GM19395 (cell line): ENCODE results near the gene VNN1.
"Not testable (repeated sequence)": the region's sequence is repeated elsewhere in the genome, so short reads cannot be mapped to it uniquely, and the experiment has no call there.

Experiments used
- ATAC-seq: cut with Tn5 transposase; IDR thresholded peaks from one replicate; pipeline ENCODE4 v1.9.1; 2021; ENCODE audit warnings: mild to moderate bottlenecking, moderate library complexity; ENCODE audit not compliant: unreplicated experiment

The VNN1 gene

GRCh38 chr6:132725947-132726607, 12.2 kb upstream of the VNN1 start:
- ATAC-seq: peak; percentile 88

DNA sequence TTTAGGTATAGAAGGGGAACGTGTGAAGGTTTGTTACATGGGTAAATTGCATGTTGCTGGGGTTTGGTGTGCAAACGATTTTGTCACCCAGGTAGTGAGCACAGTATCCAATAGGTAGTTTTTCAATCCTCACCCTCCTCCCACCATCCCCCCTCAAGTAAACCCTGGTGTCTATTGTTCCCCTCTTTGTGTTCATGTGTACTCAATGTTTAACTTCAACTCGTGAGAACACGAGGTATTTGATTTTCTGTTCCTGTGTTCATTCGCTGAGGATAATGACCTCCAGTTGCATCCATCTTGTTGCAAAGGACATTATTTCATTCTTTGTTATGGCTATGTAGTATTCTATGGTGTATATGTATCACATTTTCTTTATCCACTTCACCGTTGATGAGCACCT, 11.6 kb upstream of the VNN1 start:
- ATAC-seq: no peak

GRCh38 chr6:132719736-132720448, 6.0 kb upstream of the VNN1 start:
- no peak for ATAC-seq

DNA sequence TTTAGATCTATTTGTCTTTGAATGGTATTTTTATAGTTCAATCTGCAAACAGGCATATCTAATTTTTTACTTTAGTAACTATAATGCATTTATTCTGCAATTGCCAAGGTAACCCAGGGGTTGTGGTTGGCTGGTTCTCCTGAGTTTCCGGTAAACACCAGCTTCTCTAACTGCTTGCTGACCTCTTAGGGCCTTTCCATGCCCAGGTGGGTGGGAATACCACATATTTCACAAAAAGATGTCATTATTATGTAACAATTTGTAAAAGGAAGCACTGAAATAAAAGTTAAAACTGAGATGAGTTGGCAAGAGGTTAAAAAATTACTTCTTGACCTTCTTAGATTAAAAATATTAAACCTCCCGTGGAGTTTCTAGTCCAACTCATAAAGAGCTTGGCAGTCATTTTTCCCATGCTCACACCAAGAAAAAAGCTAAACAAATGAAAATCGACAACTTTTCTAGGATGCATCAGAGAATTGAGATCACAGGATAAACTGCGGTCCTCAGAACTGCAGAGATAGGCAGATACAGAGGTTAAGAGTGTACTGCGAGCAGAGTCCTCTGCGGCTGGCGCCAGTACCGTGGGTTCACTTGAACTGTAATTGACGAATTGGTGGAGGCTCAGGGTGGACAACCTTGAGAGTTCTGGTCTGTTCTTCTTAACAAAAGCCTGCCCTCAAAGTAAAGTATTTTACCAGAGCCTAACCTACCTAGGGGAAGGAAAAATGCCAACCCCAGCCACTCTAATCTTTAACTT, 2.2 kb upstream of the VNN1 start:
- no peak for ATAC-seq

GRCh38 chr6:132715204-132715603, 1.3 kb upstream of the VNN1 start:
- ATAC-seq: no peak

GRCh38 chr6:132714160-132714559, 305 bp upstream of the VNN1 start:
- no peak for ATAC-seq

DNA sequence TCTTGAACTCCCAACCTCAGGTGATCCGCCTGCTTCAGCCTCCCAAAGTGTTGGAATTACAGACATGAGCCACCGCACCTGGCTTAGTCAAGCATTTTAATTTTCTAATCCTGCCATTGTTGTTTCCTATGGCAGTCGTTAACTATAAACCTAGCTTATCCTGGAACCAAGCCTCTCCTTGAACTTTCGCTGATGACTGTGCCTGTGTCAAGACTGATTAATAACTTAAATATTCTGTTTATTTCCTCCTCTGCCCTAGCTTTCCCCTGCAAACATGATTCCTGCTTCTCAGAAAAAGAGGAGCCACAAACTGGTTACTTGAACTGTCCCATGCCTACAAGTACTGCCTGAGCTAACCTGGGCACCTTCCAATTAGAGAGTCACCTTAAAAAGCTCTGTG, 1.5 kb downstream of the VNN1 start:
- ATAC-seq: no peak

DNA sequence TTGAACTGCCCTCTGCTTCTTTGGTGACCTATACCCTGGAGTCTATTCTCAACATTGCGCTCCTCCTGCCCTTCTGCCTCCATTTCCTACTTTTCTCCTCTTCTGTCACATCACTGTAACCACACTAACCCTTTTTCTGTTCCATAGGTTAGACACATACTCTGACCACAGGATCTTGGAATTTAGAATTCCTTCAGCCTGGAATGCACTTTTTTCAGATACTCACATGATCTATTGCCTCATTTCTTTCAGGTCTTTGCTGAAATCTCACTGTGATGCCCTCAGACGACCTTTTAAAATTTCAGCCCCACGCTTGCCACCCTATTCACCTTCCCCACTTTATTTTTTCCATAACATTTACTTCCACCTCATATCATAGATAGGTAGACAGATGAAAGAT, 5.1 kb downstream of the VNN1 start:
- no peak for ATAC-seq

DNA sequence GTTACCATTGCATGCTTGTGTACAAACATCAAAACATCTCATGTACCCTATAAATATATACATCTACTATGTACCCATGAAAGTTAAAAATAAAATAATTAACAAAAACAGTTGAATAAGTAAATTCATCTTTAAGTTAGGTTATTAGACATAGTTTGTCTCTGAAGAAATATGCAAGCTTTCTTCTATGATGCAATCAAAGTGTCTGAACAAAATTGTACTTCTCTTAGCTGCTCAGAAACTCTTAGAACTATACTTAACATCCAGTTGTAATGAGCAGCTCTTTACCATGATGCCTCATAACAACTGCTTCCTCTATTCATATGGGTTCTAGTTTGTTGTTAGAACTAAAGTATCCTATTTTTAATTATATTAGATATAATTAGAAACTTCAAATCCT, 5.9 kb downstream of the VNN1 start:
- no peak for ATAC-seq

DNA sequence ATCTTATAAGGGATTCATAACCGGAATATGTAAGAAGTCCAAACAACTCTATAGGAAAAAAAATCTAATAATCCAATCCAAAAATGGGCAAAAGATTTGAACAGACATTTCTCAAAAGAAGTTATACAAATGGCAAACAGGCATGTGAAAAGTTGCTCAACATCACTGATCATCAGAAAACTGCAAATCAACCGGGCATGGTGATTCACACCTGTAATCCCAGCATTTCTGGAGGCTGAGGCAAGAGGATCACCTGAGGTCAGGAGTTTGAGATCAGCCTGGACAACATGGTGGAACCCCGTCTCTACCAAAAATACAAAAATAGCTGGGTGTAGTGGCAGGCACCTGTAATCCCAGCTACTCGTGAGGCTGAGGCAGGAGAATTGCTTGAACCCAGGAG, 7.1 kb downstream of the VNN1 start:
- ATAC-seq: not testable (repeated sequence)

DNA sequence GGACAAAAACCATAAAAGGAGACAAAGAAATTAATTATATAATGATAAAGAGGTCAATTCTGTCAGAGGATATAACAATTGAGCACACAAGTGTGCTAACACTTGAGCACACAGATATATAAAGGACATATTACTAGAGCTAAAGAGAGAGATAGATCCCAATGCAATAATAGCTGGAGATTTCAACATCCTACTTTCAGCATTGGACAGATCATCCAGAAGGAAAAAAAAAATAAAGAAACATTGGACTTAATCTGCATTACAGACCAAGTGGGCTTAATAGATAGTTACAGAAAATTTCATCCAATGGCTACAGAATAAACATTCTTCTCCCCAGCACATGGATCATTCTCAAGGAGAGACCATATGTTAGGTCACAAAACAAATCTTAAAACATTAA, 9.9 kb downstream of the VNN1 start:
- no peak for ATAC-seq

DNA sequence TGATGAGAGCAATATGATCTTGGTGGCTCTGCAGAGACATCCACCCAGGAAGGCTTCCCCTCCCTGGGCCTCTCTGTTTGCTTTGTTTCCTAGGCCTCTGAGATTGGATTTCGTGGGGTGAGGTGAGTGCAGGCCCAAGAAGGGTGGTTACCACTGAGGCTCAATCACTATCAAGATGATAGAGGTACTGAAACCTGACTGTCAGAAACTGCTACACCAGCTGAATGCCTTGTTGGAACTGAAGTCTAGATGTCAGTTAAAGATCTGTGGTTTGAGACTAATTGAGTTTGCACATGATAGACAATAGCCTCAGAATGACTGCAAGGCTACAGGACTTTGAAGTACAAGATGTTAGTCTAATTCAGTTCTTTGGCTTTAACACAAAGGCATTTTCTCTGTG, 15.2 kb downstream of the VNN1 start:
- peak; percentile 96 for ATAC-seq

- ATAC-seq: no peak
These were observed 18.1 kb downstream of the VNN1 start for GRCh38 chr6:132695773-132696172.

- ATAC-seq: no peak
These were observed 20.4 kb downstream of the VNN1 start for GRCh38 chr6:132693478-132693877.

DNA sequence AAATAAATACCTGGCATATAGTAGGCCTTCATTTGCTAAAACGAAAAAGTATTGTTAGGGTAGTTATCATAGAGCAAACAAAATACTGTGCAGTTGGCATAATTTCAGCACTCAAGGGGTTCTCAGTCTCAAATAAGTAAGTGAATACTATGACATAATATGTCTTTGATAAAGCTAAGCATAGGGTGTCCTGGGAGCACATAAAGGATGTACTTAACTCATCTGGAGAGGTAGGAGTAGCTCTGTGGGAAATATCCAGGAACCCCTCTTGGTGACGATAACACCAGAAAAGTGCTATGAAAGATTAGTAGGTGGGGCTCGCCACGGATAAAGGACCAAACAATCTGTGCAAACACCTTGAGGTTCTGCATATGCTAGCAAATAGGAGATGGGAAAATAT, 23.2 kb downstream of the VNN1 start:
- ATAC-seq: no peak

GRCh38 chr6:132687306-132687705, 26.5 kb downstream of the VNN1 start:
- no peak for ATAC-seq

DNA sequence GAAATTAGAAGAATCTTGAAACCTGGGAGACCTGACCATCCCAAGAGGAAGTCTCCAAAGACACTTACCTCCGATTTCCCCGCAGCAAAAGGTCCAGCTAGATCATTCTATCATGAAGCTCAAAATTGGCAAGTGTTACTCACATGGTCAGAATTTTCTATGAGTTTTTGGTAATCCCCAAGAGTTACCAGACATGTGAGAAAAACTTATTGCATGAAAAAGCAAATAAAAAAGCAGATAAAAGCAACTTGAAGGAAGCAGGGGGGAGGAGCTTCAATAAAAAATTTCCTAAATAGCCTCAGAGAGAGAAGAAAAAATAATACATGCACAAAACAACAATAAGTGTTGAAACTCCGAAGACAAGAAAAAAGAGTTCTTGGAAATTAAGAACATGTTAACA, 27.3 kb downstream of the VNN1 start:
- no peak for ATAC-seq

GRCh38 chr6:132685009-132685408, 28.8 kb downstream of the VNN1 start:
- no peak for ATAC-seq

DNA sequence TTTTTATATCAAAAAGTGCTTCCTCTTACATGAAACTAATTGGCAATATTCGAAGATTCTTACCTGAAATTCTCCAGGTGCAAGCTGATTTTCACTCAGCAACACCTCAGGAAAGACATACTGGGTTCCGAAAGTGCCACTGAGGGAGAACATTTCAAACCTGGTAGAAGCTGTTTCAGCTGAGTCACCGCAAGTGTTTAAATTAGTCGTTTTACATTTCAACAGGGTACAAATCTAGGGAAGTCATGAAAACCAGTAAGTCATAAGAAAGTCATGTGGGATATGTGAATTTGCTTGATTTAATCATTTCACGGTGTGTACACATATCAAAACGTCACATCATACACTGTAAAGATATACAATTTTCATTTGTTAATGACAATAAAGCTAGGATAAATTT, 29.6 kb downstream of the VNN1 start:
- no peak for ATAC-seq

DNA sequence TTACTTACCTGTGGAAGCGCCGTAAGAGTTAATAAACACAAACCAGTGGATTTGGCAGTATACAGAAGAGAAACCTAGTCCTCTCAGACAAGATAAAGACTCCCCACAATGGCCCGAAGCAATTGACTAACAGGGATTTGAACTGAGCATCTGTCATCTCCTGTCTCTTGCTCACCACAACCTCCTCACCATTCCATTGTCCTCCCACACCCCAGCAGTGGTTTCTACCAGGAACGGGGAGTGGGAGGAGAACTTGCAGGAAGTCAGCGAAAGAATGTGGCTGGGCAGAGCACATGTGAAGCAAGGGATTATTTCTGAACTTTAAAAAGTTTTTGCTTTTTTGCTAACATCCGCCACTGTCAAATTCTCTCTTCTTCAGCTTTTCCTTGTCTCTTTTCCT, 30.3 kb downstream of the VNN1 start:
- ATAC-seq: no peak

DNA sequence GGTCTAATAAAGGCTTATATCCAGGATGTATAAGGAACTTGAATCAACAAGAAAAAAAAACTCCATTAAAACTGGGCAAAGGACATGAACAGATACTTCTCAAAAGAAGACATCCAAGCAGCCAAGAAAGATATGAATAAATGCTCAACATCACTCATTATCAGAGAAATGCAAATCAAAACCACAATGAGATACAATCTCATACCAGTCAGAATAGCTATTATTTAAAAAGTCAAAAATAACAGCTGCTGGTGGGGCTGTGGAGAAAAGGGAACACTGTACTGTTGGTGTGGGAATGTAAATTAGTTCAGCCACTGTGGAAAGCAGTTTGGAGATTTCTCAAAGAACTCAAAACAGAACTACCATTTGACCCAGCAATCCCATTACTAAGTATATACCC, 34.8 kb downstream of the VNN1 start:
- ATAC-seq: not testable (repeated sequence)

DNA sequence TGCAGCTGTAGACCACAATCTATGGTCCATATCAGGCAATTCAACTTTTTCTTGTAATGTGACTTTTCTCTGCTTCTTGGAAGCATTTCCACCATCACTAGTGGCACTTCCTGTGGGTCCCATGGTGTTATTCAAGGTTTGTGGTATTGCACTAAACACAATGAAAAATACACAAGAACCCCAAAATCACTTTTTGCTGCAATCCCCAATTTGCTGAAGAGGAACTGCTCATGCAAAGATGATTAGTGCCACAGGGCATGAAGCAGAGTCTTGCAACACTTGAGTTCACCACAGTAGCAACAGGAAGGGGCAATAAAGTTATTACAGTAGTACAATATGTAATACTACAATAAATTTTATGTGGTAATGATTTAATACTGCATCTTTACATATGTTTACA, 38.1 kb downstream of the VNN1 start:
- no peak for ATAC-seq
